PC-3 (cell line): Measurements from ENCODE around the gene MINK1. TPM values are rescaled to one million over a fixed set of nuclear protein-coding genes. Genes with fewer than 3 reads are reported as not detected.
A peak's percentile ranks its signal among the peaks of the same experiment; 100 is the strongest.

Source experiments
- ATAC-seq: fragments of 200-7000 bp; cut with Tn5 transposase; 2 replicates; pipeline ENCODE4 v1.9.1; 2020; ENCODE audit warnings: mild to moderate bottlenecking, moderate library complexity
- BruUV-seq: library from RNA; stranded (reverse); fragments of 400-500 nt; replicated peaks from 2 replicates; lab custom pipeline; 2021; lab: Mats Ljungman, UMichigan
- CTCF ChIA-PET: fragments of 300-600 bp; sonication (Branson Sonifier 250); formaldehyde crosslinking; loops from one replicate; lab custom pipeline; 2022; ENCODE audit warnings: antibody characterized with exemption; lab: Charles Lee
- POLR2A ChIA-PET: fragments of 300-600 bp; sonication (Branson Sonifier 250); formaldehyde crosslinking; loops from one replicate; lab custom pipeline; 2022; ENCODE audit warnings: antibody characterized with exemption; ENCODE audit not compliant: unreplicated experiment; lab: Charles Lee
- DNase-seq: peaks from one replicate; pipeline ENCODE4 v3.0.0-alpha.2; 2015
- H2AFZ ChIP-seq: fragments of 300-600 bp; sonication (generic); 2 replicates; pipeline ENCODE4 v1.6.0; 2016; ENCODE audit warnings: antibody characterized with exemption, low read length
- H3F3A ChIP-seq: fragments of 300-600 bp; sonication (generic); one replicate; pipeline ENCODE4 v1.6.0; 2017; ENCODE audit warnings: antibody characterized with exemption, low read length, control low read depth, mild to moderate bottlenecking; ENCODE audit not compliant: unreplicated experiment
- H3K27ac ChIP-seq: fragments of 300-600 bp; sonication (generic); 2 replicates; pipeline ENCODE4 v1.5.1; 2016; ENCODE audit warnings: mild to moderate bottlenecking, low read length
- H3K27me3 ChIP-seq: fragments of 300-600 bp; sonication (generic); 2 replicates; pipeline ENCODE4 v1.6.1; 2016; ENCODE audit warnings: low read length, mixed read lengths
- H3K36me3 ChIP-seq: fragments of 300-600 bp; sonication (generic); 2 replicates; pipeline ENCODE4 v1.6.1; 2016; ENCODE audit warnings: low read depth, mixed run types, low read length, mixed read lengths
- H3K4me1 ChIP-seq: fragments of 300-600 bp; sonication (generic); 2 replicates; pipeline ENCODE4 v1.5.1; 2016; ENCODE audit warnings: low read length; ENCODE audit not compliant: insufficient read depth
- H3K4me2 ChIP-seq: fragments of 300-600 bp; sonication (generic); 2 replicates; pipeline ENCODE4 v1.6.0; 2016; ENCODE audit warnings: low read length
- H3K4me3 ChIP-seq: fragments of 300-600 bp; sonication (generic); 2 replicates; pipeline ENCODE4 v1.5.1; 2016; ENCODE audit warnings: mild to moderate bottlenecking, low read length, mixed read lengths
- H3K79me2 ChIP-seq: fragments of 300-600 bp; sonication (generic); 2 replicates; pipeline ENCODE4 v1.6.1; 2017; ENCODE audit warnings: low read length, mixed read lengths
- H3K9ac ChIP-seq: fragments of 300-600 bp; sonication (generic); 2 replicates; pipeline ENCODE4 v1.6.0; 2016; ENCODE audit warnings: mild to moderate bottlenecking, low read length
- H3K9me2 ChIP-seq: fragments of 300-600 bp; sonication (generic); replicated peaks from 2 replicates; pipeline ENCODE4 v1.6.1; 2016; ENCODE audit warnings: mixed run types, low read length, mixed read lengths
- H3K9me3 ChIP-seq: fragments of 300-600 bp; sonication (generic); 2 replicates; pipeline ENCODE4 v1.6.1; 2016; ENCODE audit warnings: low read length, mixed read lengths
- H4K20me1 ChIP-seq: fragments of 300-600 bp; sonication (generic); 2 replicates; pipeline ENCODE4 v1.6.1; 2016; ENCODE audit warnings: low read length, mixed read lengths
- EZH2 ChIP-seq: fragments of 300-600 bp; sonication (generic); IDR thresholded peaks from one replicate; pipeline ENCODE4 v1.6.1; 2017; ENCODE audit warnings: antibody characterized with exemption, mild to moderate bottlenecking, low read length; ENCODE audit not compliant: unreplicated experiment
- EZH2phosphoT487 ChIP-seq: fragments of 300-600 bp; sonication (generic); IDR thresholded peaks from 2 replicates; pipeline ENCODE4 v1.6.1; 2018; ENCODE audit warnings: mild to moderate bottlenecking, antibody characterized with exemption, low read length, borderline replicate concordance
- intact Hi-C: fragments of 100-400 bp; cut with micrococcal nuclease; formaldehyde crosslinking; loops from 2 replicates; pipeline ENCODE4 v1.9.0; 2023
- total RNA-seq: library from RNA; depleted of rRNA; stranded (reverse); fragments of >200 nt; gene quantifications from 2 replicates; pipeline ENCODE4 v1.2.3, GENCODE V29; 2014
- TF ChIP-seq, protein P1 (sequence below): fragments of 300-600 bp; sonication (generic); conservative IDR thresholded peaks from 2 replicates; pipeline ENCODE4 v1.5.1; 2017; ENCODE audit warnings: antibody characterized with exemption, low read depth, mild to moderate bottlenecking, low read length

Gene MINK1
- total RNA-seq, 1 experiment from 2014 or later, result 44.5 TPM

DNA sequence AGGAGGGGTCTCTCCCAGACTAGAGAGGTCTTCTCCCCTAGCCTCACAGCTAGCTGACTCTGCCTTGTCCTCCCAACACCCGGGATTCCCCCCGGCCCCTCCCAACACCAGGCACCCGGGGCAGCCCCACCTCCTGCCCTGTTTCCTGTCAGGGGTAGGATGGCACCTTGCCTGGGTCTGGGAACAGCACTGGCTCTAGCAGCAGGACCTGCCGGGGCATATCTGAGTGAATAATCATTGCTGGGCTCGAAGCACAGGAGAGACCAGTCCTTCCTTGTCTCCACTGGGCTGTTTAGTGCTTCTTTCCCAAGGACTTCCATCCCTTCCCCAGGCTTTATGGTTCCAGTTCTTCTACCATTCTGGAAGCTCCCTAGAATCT, 25.7 kb downstream of the MINK1 start:
- no peak for TF ChIP-seq EZH2
- TF ChIP-seq, protein P1, sequence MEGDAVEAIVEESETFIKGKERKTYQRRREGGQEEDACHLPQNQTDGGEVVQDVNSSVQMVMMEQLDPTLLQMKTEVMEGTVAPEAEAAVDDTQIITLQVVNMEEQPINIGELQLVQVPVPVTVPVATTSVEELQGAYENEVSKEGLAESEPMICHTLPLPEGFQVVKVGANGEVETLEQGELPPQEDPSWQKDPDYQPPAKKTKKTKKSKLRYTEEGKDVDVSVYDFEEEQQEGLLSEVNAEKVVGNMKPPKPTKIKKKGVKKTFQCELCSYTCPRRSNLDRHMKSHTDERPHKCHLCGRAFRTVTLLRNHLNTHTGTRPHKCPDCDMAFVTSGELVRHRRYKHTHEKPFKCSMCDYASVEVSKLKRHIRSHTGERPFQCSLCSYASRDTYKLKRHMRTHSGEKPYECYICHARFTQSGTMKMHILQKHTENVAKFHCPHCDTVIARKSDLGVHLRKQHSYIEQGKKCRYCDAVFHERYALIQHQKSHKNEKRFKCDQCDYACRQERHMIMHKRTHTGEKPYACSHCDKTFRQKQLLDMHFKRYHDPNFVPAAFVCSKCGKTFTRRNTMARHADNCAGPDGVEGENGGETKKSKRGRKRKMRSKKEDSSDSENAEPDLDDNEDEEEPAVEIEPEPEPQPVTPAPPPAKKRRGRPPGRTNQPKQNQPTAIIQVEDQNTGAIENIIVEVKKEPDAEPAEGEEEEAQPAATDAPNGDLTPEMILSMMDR, result no peak
- no peak for TF ChIP-seq EZH2phosphoT487
- DNase-seq, result peak; percentile 63
- H3K9ac ChIP-seq, result no peak overlapping the region

DNA sequence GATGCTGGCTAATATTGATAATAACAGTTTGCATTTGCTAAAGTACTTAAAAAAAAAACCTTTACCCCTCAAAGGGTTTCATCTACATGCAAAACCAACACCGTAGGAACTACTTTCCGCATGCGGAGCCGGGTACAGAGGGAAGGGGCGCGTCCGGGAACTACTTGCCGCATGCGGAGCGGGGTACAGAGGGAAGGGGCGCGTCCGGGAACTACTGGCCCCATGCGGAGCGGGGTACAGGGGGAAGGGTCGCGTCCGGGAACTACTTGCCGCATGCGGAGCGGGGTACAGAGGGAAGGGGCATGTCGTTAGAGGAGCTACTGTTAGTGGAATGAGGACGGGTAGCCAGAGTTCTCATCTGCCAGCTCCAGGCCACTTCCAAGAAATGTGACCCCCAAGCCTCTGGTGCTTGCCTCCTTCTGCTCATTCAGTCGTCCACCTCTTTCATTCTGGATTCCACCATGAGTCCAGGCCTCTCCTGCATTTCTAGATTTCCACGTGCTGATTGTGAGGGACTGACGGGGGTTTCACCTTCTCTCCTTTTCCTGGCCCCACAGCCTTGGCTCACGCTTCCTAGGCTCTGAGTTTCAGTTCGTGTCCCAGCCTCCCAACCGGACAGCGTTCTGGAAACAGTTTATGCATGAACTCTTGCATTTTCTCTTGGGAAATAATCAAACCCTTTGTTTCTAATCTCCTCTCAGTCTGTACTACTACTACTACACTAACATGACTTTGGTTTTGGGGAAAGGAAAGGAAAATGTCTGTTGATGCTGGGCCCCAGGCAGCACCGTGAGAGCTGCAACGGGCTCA, 26.9 kb downstream of the MINK1 start:
- no peak for ATAC-seq
- no TSS peak for BruUV-seq
- H3K9me2 ChIP-seq, result no peaks in the 10 kb centered on the region
- ChIA-PET CTCF (no interaction called here), POLR2A (no interaction called here)
- no peaks in the 10 kb centered on the region for H3F3A ChIP-seq
- no peaks in the 10 kb centered on the region for H3K27me3 ChIP-seq
- H3K27ac ChIP-seq, result no peak overlapping the region
- peaks cover 44% of the 10 kb centered on the region for H3K79me2 ChIP-seq
- H3K4me2 ChIP-seq, result no peak overlapping the region
- peaks cover 6% of the 10 kb centered on the region; the same call in 1 of the 2 replicates for H3K36me3 ChIP-seq
- intact Hi-C loops, result no loop called here
- no peak overlapping the region for H3K9ac ChIP-seq
- no peak for TF ChIP-seq EZH2phosphoT487
- no peak for TF ChIP-seq EZH2
- TF ChIP-seq, protein P1, result no peak
- no peak overlapping the region for H2AFZ ChIP-seq
- H3K9me3 ChIP-seq, result no peaks in the 10 kb centered on the region
- no peak overlapping the region for H3K4me3 ChIP-seq
- peaks cover 16% of the 10 kb centered on the region for H3K4me1 ChIP-seq
- no peaks in the 10 kb centered on the region for H4K20me1 ChIP-seq
- DNase-seq, result no peak

More for the DNA sequence above, 25.7 kb downstream of the MINK1 start:
- Histone ChIP-seq H3K4me3 (no peak overlapping the region), H3K9me2 (no peaks in the 10 kb centered on the region), H3K36me3 (peaks cover 6% of the 10 kb centered on the region; the same call in 1 of the 2 replicates), H3K27ac (peak overlapping the region; percentile 48), H3K4me1 (peaks cover 16% of the 10 kb centered on the region), H4K20me1 (no peaks in the 10 kb centered on the region), H3K27me3 (no peaks in the 10 kb centered on the region), H3F3A (no peaks in the 10 kb centered on the region), H3K79me2 (peaks cover 51% of the 10 kb centered on the region), H2AFZ (no peak overlapping the region), H3K9me3 (no peaks in the 10 kb centered on the region), H3K4me2 (peak overlapping the region; percentile 55)
- ChIA-PET POLR2A (no interaction called here), CTCF (no interaction called here)
- ATAC-seq, result peak; percentile 83
- intact Hi-C loops, result no loop called here
- no TSS peak for BruUV-seq

DNA sequence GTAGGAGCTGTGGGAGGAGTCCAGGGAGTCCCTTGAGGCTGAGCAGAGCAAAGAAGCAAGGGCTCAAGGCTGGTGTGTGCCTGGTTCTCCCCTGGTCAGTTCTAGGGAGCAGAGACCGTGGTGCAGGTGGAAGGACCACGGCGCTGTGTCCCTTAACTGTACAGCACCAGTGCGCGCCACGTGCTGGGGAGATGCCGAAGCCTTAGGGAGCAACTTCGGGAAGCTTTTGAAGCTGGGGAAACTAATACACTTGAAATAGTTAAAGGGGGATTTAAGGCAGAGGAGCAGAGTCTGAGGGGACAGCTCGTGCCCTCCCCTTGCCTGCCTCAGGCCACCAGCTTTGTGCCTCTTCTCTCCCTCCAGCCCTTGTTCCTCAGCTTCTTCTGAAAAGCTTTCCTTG, 27.5 kb downstream of the MINK1 start:
- Histone ChIP-seq H2AFZ (no peak overlapping the region), H3K9me2 (no peaks in the 10 kb centered on the region), H3K36me3 (peaks cover 6% of the 10 kb centered on the region; the same call in 1 of the 2 replicates), H3F3A (no peaks in the 10 kb centered on the region), H3K4me3 (no peak overlapping the region), H3K4me1 (peaks cover 16% of the 10 kb centered on the region), H3K9me3 (no peaks in the 10 kb centered on the region), H3K27ac (no peak overlapping the region), H4K20me1 (no peaks in the 10 kb centered on the region), H3K4me2 (no peak overlapping the region), H3K27me3 (no peaks in the 10 kb centered on the region), H3K79me2 (peaks cover 44% of the 10 kb centered on the region), H3K9ac (no peak overlapping the region)
- ATAC-seq (no peak), DNase-seq (no peak)
- intact Hi-C loops, result no loop called here
- ChIA-PET POLR2A (no interaction called here), CTCF (no interaction called here)
- TF ChIP-seq, protein P1, result no peak
- TF ChIP-seq EZH2phosphoT487 (no peak), EZH2 (no peak)
- BruUV-seq, result no TSS peak
